ENCODE measurements around the gene C14orf119.

C14orf119 gene

DNA sequence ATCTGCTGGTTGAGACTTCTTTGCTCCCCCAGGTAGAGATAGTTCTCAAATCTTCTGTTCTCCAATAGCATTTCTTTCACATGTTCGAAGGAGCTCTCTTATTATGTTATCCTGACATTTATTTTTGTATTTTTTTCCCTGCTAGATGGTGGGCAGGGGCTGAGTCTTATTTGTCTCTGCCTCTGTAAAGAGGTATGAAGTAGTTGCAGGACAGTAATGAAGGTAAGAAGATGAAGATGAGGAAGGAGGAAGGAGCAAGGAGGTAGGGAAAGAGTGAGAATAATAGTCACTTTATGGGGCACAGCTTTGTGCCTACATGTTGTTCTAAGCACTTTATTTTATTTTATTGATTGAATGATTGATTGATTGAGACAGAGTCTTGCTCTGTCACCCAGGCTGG lies 14.5 kb downstream of the C14orf119 start:
- DNase-seq (ENCODE audit: low read depth in 2 of 2): no peak

DNA sequence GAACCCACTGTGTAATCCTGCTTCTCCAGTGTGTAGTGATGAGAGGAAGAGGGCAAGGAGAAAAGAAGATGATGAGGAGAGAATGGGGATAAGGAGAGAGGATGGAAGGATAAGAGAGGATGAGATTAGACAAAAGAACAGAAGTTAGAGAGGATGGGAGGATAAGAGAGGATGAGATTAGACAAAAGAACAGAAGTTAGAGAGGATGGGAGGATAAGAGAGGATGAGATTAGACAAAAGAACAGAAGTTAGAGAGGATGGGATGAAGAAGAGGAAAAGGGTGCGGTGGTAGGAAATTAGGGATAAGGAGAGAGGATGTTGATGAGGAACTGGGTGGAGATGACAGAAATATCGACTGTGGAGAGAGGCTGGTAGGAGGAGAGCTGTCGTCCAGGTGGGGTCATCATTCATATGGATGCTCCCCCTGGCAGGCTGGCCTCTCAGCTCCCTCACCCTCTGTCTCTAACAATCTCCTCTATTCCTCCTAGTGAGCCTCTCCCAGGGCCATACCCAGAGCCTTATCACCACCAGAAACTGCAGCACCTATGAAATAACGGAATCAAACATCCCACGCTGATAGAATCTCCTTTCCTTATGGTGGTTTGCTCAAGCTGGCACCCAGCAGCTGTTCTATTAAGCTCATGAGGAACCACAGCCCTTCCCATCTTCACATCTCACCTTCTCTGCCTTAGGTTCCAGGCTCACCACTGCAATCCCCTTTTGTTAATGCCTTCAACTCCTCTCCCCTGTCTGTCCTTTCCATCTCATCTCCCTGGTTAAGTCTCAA lies 15.5 kb downstream of the C14orf119 start:
- DNase-seq (ENCODE audit: low read depth in 2 of 2): no peak

DNA sequence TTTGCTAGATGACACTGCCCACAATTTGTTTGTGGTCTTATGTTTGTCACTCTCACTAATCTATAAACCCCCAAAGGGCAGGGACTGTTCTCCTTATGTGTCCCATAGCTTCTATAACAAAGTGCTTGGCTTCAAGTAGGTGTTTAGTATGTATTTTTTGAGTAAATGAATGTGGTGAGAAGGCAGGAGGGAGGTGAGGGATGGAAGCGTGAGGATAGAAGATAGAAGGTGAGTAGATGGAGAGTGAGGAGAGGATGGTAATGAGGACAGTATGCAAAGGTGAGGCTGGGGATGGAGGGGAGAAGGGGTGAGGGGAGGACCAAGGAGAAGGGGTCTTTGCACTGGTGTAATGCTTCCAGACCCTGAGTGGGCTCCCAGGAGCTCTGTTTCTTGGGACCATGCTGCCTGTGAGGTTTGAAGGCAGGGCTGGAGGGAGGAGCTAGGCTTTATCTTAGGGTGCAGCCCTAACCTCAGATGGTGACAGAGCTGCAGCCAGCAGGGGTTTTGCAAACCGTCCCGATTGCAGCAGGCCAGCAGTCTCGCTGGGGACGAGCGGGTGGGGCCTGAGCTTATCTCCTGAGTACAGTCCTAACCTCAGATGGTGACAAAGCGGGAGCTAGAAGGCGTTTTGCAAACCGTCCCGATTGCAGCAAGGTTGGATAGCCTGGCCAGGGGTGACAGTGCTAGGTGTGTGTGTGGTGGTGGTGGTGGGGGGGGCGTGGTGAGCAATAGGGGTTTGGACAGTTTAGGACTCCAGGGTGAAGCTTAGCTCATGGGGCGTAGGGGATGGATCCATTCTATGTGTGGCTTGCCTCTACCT lies 17.3 kb downstream of the C14orf119 start:
- no peak for DNase-seq (ENCODE audit: low read depth in 2 of 2)

DNA sequence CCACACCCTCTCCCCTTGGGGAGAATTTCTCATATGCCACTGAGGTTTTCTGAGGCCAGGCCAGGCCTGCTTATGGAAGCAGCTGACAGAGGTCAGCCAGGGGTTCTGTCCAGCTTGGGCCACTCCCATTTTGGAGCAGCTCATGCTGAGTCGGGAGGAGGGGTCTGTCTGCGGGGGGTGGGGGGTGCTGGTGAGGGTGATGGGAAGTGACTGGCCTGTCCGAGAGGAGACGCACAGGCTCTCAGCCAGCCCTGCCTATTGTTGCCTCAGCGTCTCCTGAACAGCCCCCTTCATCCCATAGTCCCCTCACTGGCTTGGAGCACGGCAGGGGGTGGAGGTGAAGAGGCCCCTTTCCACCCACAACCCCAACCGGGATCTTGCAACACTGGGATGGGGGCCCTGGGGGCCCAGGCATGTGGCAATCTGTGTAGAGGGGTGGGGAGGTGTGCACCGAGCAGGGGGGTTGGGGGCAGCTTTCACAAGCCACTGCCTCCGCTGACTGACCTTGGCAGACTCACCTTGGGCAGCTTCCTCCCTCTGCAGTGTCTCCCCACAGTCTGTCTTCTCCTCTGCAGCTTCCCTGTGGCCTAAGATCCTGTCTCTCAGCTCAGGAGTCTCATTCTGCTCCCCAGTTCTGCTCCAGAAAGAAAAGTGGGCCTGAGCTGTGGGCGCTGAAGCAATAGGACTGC lies 18.3 kb downstream of the C14orf119 start:
- DNase-seq (ENCODE audit: low read depth in 2 of 2): no peak

DNA sequence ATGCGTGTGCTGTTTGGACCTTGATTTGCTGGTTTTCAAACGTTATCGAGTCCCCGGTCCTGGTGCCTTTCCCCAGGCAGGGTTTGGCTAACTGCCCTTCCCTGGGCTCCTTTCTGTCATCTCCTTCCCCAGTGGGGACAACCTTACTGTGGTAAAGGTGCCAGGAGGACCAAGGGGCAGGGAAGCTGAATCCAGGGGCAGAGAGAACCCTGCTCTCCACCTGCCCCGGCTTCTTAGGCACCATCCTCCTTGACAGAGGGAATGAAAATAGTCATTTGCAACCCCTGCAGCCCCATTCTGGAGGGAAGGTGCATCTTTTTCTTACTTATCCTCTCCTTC lies 18.8 kb downstream of the C14orf119 start:
- no peak for DNase-seq (ENCODE audit: low read depth in 2 of 2)

DNA sequence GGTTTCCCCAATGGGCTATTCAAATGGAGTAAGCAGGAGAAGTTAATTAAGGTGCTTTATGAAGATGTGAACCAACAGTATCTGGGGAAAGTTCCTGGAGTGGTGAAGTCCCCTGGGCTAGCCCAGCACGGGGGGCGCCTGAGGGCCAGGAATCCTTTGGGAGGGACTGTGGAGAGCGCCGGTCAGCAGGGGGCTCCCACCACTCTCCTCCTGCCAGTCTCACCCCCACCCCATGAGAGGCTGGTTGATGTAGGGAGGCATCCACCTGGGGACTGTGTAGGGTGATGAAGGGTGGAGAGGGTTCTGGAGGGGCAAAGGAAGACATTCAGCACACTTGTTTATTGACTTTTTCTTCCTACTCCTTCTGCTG lies 19.3 kb downstream of the C14orf119 start:
- DNase-seq (ENCODE audit: low read depth in 2 of 2): no peak

DNA sequence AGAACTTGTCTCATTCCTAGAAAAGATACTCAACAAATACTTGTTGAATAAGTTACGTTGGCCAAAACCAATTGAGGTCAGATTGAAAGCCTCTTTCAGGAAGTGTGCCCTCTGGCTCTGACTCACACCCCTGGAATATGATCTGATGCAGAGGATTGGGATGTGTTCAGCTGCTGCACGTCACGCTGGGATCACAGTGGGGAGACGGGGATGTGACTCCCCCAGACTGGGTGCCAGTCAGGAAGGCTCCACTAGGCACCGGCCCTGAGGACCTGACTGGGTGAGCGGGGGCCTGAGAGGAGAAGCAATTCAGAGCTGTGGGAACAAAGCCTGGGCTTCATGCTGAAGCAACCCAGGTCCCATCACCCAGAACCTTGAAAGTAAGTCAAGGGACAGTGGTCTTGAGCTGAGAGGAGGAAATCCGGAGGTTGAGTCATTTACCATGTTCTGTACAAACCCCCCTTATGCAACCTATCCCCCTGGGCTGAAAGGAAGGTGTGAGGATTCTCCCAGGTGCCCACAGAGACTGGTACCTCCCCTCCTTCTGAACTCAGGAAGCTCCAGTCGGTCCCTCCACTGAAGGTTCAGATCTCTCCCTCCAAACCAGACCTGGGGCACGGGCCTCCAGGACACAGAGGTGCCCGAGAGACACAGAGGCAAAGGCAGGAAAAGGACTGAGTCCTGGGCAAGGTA lies 19.9 kb downstream of the C14orf119 start:
- no peak for DNase-seq (ENCODE audit: low read depth in 2 of 2)

DNA sequence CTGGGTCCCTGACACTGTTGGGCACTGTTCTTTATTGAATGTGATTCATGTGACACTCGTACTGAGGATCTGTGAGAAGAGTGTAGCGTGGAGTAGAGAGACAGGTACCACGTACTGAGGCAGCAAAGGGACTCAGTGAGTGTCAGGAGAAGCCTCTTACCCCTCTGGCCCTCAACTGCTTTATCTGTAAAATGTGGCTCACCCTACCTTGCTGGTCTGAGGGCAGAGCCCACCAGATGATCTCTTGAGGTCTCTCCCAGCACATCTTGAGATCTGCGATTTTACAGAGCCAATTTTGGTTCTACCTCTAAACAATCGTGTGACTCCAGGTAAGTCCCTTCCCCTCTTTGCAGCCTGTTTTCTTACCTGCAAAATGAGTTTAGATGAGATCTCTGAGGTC lies 20.6 kb downstream of the C14orf119 start:
- DNase-seq (ENCODE audit: low read depth in 2 of 2): no peak

DNA sequence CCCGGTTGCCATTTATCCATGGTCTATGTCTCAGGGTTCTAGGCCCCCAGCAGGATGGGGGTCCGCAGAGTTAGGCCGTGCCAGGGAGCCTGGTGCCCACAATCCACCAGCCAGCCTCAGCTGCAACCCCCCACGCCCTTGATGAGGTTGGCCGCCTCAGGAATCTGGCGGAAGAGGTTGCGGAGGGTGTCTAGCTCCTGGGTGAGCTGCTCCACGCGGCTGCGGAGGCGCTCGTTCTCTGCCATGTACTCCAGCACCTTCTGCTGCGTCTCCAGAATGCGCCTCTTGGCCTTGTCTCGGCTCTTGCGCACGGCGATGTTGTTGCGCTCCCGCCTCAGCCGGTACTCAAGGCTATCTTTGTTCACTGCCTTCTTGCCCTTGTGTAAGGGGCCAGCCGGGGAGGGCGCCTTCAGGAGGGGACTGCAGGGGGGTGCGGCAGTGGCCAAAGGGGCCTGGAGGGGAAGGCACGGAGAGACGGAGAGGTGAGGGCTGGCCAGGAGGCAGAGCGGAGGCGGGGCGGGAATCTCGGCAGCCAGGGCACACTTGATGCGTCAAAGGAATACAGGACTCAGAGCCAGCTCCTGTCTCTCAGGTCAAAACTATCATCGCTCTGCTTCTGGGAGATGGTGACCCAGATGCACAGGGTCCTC lies 22.2 kb downstream of the C14orf119 start:
- no peak for DNase-seq (ENCODE audit: low read depth in 2 of 2)

DNA sequence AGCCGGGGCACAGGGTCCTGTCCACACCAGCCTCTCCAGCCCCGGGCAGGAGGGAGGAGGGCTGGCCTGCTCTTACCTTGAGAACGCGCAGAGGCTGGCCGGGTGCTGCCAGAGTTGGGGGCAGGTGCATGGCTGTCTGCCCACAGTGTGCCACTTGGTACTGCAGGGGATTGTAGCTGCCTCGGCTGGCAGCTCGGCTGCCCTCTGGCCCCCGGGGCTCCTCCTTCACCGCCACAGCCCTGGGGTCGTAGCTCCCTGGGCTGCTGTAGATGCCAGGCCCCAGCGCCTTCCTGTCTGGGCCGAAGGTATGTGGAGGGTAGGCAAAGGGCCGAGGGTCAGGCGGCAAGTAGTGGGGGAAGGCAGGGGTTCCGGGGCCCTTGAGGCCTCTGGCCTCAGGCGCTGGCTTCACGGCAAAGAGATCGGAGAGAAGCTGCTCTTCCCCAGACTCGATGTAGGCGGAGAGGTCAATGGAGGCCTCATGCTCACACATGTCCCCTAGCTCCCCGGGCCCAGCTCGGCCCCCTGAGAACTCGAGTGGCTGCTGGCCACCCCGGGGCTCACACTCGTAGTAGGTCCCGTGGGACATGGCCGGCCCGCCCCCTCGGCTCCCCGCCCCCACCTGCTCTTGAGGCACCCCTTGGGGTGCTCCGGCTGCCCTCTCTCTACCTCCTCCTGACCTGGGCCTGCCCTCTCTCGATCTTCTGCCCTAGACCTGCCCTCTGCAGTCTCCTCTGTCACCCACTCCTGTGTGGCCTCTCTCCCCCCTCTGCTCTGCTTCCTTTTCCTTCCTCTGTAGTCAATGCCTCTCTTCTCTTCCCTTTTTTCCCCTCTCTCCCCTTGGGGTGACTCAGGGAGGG lies 23.4 kb downstream of the C14orf119 start, which contains the start of gene CEBPE:
Gene CEBPE (minus strand): TSS at position 750 of the 857 bp plus-strand sequence. CDS start 164 bp downstream, at position 586.
- no peak for DNase-seq (ENCODE audit: low read depth in 2 of 2)

DNA sequence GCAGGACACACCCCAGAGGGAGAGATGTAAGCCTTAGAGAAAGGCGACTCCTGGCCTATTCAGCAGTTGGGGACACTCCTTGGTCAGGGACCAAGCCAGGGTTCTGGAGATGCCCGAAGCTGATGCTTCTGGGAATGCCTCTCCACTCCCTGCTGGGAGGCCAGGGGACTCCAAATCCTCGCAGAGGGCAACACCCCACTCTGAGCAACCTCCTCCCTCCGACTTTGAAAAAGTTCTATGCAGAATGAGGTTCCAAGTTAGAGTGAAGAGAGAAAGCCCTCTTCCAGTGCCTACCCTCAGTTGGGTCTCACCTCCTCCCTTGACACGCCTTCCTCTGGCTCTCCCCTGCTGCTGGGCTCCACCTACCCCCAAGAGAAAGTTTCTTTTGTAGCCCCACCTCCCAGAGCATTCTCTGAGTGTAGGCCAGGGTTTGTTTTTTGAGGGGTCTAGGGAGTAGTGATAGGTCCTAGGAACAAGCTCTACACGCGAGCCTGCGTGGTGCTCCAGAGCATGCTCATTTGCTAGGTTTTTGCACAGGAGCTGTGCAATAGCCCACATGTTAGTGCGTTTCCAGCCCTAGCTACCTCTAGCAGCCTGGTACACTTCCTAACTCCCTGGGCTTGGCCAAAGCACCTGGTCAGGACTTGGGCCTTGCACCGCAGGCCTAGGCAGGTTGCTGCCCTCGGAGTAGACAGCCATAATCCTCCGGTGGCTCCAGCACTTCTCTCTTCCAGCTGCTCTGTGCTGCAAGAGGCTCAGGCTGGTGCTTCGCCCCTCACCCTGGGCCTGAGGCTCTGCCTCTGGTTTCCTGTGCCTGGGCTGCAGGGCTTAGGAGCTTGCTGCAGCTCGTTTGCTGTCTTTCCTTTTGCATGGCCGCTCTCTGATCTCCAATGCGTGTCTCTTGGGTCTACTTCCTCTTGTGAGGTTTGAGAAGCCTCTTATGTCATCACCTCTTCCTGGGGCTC lies 24.3 kb downstream of the C14orf119 start:
- no peak for DNase-seq (ENCODE audit: low read depth in 2 of 2)

DNA sequence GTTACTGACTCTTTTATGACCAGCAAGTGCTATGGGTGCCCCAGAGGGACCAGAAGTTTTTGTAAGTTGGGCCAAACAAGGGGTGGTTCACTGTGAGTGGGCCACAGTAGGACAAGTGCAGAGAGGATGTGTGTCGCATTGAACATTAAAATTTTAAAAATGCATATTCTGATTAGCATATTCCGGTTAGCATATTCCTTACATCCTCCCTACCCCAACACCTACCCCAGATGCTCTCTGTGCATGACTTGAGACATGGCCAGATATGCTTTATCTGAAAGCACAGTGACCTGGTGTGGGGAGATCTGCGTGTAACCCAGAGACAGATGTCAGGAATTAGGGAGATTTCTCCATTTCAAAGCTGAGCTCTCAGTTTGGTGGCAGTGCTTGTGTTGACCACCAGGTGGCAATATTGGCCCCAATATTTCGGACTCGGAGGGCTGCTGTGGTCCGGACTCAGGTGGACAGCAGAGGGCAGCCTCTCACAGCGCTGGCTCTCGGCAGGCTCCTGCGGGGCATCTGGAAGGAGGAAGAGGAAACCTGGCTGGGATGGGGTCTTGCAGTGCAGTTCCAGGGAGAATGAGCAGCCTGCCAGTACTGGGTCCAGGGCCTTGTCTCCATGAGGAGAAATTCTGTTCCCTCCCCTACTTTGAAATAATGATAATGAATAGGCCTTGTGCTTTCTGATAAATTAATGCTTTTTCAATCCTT lies 25.4 kb downstream of the C14orf119 start:
- DNase-seq (ENCODE audit: low read depth in 2 of 2): peak; percentile 46 to 53

DNA sequence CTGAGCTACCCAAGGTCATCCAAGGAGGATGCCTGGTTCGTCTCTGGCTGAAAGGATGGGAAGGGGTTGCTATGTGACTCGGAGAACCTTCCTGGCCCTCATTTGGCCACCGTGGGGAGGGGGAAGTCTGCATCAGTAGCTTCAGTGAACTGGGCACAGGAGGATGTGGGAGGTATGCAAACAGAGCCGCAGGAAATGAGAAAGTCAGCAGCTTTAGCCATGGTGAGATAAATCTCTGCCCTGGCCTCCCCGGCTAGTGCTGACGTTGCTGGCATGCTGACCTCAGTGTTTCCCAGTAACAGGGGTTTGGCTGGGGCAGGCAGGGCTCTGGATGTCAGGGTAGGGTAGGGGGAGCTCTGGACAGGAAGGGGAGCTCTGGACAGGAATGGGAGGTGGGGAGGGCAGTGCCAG lies 26.1 kb downstream of the C14orf119 start:
- DNase-seq (ENCODE audit: low read depth in 2 of 2): no peak

DNA sequence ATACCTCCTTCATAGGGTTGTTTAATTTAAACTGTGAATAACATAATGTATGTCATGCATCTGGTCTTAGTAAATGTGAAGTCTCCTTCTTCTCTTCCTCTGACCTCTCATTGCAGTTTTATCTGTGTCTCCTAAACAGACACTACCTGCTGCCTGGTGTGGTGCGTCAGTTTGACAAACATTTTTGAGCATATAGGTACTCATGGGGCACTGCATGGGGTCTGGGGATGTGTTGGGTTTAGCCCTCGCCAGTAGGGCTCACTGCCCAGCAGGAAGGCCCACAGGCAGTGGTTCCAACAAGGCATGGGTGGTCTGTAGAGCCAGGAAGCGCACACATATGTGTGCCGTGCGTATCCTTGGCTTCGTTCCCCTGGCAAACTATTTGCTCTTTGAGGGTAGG lies 26.8 kb downstream of the C14orf119 start:
- DNase-seq (ENCODE audit: low read depth in 2 of 2): no peak

DNA sequence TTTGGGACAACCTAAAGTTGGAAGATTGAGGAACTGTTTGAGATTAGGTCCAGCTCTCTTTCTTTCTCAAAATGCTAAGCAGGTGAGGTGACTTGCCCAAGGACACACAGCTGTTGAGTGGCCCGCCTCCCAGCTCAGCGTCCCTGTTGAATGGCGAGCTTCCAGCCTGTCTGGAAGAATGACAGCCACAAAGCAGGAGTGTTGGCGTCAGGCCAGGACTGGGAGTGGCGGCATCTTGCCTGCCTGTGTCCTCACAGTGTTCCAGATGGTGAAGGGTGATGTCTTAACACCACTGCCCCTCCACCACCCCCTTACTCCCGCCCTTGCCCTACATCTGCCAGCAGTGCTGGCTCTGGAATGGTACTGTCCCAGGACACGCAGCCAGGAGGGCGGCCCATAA lies 28.1 kb downstream of the C14orf119 start:
- no peak for DNase-seq (ENCODE audit: low read depth in 2 of 2)

DNA sequence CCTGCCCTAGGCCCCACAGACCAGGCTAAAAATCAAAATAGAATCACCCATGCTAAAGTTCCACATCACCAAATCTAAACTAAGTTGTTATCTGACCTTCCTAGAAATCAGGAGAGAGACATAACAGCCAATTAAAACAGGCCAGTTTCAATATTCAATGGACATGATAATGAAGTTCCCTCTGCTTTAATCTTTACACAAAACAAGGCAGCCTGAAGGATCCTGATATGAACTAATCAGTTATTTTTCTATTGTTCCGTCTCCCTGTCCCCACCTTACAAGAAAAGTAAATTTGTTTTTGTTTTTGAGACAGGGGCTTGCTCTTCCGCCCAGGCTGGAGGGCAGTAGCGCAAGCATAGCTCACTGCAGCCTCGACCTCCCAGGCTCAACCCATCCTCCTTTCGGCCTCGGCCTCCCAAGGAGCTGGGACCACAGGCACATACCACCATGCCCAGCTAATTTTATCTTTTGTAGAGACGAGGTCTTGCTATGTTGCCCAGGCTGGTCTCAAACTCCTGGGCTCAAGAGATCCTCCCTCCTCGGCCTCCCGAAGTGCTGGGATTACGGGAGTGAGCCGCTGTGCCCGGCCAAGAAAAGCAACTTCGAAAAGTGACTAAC lies 29.1 kb downstream of the C14orf119 start:
- DNase-seq (ENCODE audit: low read depth in 2 of 2): no peak

DNA sequence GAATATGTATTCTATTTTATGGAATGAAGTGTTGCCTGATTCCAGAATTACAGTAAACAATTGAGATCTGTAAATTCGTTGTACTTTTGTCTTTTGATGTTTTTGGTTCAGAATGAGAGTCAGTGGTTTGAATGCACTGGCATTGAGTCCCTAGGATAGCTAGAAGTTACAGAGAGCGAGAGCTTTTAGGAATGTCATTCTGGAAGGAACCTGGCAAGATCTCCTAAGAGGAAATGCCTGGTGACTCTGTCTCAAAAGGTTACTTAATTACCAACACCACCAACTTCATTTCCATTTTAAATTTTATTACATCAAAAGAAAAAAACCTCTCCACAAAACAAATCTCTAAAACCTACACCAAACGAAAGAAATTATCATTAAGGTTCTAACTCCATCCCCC lies 29.7 kb downstream of the C14orf119 start:
- no peak for DNase-seq (ENCODE audit: low read depth in 2 of 2)

DNA sequence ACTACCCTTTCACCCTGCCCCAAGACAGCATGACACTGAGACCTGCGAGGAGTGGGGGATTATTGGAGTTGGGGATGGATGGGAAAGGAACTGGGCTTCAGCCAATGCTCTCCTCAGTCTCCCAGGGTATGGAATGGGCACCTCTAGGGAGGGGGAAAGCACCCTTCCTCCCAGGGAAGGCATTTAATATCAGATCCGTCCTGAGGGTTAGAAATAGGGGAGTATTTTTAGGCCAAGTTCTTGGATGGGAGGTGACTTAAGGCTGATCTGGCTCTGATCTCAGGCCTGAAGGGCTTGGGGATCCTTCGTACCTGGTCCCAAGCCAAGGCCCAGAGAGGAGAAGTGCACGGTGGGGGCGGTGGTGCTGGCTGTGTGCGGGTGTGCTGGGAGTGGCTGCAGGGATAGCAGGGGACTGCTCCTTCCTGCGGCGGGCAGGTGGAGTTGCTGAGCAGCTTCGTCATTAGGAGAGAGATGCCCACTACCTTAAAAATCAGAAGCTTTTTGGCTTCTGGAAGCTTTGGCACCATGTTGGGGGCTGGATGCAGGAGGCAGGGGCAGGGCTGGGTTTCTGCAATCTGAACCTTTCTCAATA lies 30.7 kb downstream of the C14orf119 start:
- DNase-seq (ENCODE audit: low read depth in 2 of 2): no peak

Data from activated CD8-positive, alpha-beta memory T cell treated with anti-CD3 and anti-CD28 coated beads for 4 hours (primary cell).